Stimulated activated CD8-positive, alpha-beta memory T cell treated with anti-CD3 and anti-CD28 coated beads, Interleukin-2, amount 100 ng/mL, for 1 hour (primary cell): ENCODE data around the gene MTARC2.
"Not testable (repeated sequence)": the region's sequence is repeated elsewhere in the genome, so short reads cannot be mapped to it uniquely, and the experiment has no call there.

Experiments
- DNase-seq, 2 donors: peaks; one replicate each; pipeline ENCODE4 v3.0.0-alpha.2; 2020; ENCODE audit warnings: low read depth in 2 of 2

MTARC2 gene

DNA sequence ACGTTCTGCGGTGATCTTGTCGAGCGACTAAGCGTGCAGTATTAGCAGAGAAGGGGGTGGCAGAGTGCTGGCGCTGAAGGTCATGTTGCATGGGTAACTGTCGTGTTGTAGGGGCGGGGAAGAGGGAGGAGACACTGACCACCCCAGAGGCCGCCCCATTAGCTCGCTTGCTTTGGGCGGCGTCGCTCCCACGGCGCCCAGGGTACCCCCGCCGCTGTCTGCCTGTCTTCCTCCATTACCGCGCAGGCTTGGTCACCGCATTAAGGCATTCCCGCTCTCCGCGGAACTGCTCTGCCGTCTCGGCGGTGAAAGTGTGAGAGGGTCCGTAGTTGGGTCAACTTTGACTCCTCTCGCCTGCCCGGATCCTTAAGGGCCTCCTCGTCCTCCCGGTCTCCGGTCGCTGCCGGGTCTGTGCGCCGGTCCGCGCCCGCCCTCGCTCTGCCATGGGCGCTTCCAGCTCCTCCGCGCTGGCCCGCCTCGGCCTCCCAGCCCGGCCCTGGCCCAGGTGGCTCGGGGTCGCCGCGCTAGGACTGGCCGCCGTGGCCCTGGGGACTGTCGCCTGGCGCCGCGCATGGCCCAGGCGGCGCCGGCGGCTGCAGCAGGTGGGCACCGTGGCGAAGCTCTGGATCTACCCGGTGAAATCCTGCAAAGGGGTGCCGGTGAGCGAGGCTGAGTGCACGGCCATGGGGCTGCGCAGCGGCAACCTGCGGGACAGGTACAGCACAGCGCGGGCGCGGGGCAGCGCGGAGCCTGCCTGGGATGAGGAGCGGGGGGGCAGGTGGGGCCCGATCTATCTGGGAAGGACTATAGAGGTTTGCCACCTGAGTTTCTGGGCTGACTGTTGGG is at the start of gene MTARC2:
Gene MTARC2, plus strand, starts transcription at position 234 of the 846 bp plus-strand sequence. Its CDS starts 210 bp downstream, at position 444.
- no peak for DNase-seq

DNA sequence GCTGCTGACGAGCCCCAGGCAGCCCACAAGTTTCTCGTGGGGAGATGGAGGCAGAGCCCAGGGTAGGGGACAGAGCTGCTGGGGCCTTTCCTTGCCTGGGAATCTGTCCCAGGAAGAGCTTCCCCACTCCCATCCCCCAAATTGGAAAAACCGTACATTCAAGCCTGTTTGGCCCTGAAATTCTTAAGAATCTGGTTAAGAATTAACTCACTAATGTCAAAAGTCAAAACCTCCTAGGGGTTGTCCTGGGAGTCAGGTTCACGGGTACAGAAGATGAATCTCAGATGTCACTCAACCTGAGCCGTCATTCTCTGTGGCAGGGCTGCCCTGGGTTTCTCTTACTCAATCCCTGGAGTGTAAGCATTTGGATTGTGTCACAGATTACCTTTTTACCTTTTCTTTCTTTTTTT is 49.5 kb upstream of the MTARC2 start:
- no peak for DNase-seq

GRCh38 chr1:220699044-220699443 is 49.1 kb upstream of the MTARC2 start:
- DNase-seq = no peak

- no peak for DNase-seq
Observed at GRCh38 chr1:220700556-220701179, 47.5 kb upstream of the MTARC2 start.

DNA sequence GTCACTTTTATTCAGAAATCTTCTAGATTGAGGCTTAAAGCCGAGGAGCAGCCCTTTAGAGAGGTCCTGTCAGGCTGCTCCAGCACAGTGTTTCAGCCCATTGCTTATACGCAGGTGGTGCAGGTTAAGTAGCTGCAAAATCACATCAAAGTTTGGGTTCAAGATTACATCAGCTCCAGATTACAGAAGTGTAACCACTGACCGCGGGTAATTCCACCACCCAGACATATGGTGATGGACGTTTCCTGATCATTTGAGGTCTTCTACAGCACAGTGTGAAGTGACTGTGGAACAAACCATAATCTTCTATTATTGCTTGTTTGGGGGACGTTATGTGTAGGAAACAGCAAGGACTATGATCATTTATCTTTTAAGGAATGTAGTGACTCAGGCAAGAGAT is 46.1 kb upstream of the MTARC2 start:
- no peak for DNase-seq

DNA sequence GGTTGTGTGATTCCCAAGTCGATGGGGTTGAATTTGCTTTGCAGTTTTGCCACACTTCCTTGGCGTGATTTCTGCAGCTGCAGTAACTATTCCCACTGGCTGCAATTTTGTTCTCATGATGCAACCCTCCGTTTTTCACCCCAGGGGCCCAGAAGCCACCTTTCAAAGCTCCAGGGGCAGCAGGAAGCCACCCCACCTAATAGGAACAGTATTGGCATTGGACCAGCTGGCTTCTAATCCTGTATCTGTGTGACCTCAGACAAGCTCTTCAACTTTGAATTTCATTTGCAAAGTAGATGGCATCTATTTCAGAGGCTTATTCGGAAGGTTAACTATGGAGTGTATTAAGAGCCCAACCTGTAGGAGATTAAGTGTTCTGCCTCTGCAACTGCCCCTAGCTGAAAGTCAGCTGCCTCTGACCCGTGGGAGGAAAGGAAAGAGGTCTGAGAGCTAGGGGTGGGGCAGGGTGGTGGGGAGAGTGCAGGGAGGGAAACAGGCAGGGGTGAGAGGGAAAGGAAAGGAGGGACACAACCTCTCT is 45.3 kb upstream of the MTARC2 start:
- DNase-seq = no peak

- DNase-seq = no peak
Observed at GRCh38 chr1:220703305-220703704, 44.8 kb upstream of the MTARC2 start.

GRCh38 chr1:220705782-220706181 is 42.3 kb upstream of the MTARC2 start:
- DNase-seq = no peak

DNA sequence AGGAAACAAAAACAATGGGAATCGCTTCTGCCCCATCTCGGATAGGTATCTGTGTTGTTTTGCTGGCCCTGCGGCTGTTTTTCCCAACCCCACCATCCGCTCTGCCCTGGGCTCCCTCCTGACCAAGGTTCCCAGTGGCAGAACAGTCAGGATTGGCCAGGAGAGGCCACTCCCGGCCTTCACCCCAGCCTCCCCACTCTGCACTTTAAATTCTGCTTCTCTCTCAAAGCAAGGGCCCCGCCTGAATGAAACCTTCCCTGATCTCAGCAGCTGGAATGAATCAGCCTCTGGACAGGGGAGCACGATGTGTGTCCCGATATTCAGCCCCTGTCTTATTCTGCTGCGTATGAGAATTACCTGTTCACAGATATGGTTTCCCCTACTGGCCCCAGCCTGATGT is 41.6 kb upstream of the MTARC2 start:
- DNase-seq = no peak

DNA sequence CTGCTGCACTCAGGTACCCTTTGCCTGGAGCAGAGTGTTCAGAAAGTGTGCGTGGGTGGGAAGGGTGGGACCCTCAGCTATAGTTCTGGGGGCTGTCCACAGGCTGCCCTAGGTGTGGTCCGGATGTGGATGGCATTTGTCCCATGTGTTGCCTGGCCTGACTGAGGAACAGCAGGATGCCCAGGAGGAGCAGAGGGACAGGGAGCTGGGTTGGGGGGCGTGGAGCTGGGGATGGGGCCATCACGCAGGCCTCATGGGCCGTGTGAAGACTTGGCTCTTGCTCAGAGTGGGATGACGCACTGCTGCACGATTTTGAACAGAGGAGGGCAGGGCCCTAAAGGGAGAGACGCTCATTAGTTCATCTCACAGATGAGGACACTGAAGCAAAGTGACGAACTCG is 41.0 kb upstream of the MTARC2 start:
- DNase-seq = no peak

- no peak for DNase-seq
Observed at GRCh38 chr1:220708244-220708643, 39.9 kb upstream of the MTARC2 start.

- DNase-seq = no peak
Observed at GRCh38 chr1:220708936-220709801, 39.0 kb upstream of the MTARC2 start.

DNA sequence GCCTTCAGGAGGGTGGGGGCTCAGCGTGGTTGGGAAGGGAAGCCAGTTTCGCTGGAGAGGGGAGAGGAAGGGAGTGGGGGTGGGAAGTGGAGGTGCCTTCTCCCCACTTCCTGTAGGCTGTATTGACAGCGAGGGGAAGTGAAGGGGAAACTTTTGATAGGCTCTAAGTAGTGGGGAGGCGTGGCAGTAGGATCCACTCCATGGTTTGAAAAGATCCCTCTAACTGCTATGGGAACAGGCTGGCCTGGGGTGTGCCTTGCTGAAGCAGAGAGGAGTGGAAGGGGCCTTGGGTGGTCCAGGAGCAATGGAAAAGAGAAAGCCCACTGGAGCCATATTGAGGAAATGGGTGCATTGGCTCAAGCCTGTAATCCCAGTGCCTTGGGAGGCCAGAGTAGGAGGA is 37.8 kb upstream of the MTARC2 start:
- DNase-seq = no peak

DNA sequence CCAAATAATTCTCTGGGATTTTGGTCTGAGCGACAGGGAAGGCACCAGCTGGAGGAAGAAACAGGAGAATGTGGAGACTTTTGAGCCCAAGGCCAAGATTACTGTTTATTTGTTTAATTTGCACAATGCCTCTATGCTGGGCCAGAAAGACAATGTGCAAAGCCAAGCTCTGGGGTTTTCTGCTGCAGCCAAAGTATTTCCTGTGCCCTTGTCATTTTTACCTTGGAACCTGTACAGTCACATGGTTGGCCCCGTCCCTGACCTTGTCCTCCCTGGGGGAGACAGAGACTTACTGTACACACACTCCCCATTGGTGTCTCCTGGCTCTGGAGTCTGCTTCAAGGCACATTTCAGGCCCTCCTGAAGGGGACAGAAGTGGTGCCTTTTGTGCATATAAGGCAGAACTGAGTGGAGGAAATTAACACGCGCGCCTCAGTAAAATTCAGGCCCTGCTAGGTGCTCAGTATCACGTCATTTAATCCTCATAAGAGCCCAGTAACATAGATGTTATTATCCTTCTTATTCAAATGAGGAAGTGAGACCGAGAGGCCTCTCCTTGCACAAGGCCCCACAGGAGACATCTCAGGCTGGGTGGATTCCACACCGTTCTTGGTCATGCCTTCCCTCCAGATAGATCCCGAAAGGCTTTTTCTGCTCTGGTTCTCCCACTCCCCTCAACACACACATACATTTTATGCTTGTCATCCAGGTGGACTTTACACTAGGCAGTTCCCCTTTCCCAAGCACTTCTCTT is 36.9 kb upstream of the MTARC2 start:
- no peak for DNase-seq

- DNase-seq = not testable (repeated sequence)
Observed at GRCh38 chr1:220715986-220716385, 32.1 kb upstream of the MTARC2 start.

- no peak for DNase-seq
Observed at GRCh38 chr1:220717800-220718640, 30.1 kb upstream of the MTARC2 start.

GRCh38 chr1:220721266-220721665 is 26.9 kb upstream of the MTARC2 start:
- DNase-seq = not testable (repeated sequence)

GRCh38 chr1:220726634-220727033 is 21.5 kb upstream of the MTARC2 start:
- DNase-seq = no peak

GRCh38 chr1:220727519-220727918 is 20.6 kb upstream of the MTARC2 start:
- no peak for DNase-seq

DNA sequence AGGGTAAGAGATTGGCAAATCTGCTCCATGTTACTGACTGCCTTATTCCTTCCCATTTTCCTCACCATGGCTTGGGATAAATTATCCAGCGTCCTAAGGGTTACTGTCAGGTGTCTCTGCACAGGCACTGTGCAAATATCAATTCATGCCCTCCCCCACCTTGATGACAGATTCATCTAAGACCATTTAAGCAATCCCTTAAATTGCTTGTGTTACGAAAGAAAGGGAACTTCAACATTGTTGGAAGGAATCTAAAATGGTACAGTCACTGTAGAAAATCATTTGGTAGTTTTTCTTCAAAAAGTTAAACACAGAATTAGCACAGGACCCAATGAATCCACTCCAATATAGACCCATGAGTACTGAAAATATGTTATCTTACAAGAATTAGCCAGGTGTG is 17.6 kb upstream of the MTARC2 start:
- DNase-seq = no peak
